Activated CD8-positive, alpha-beta memory T cell treated with anti-CD3 and anti-CD28 coated beads for 48 hours (primary cell): ENCODE data around the gene HEY2.
"Not testable (repeated sequence)": the region's sequence is repeated elsewhere in the genome, so short reads cannot be mapped to it uniquely, and the experiment has no call there.

Source experiments
- DNase-seq, 3 experiments: peaks; one replicate each; pipeline ENCODE4 v3.0.0-alpha.2; 2020; ENCODE audit warnings: low read depth in 2 of 3, low spot score in 2 of 3

Gene HEY2

GRCh38 chr6:125769147-125769783, 19.8 kb downstream of the HEY2 start:
- DNase-seq, result no peak

GRCh38 chr6:125773387-125774341, 24.2 kb downstream of the HEY2 start:
- no peak for DNase-seq

- not testable (repeated sequence) for DNase-seq
Observed at GRCh38 chr6:125776107-125776826, 26.8 kb downstream of the HEY2 start.

GRCh38 chr6:125779924-125780539, 30.6 kb downstream of the HEY2 start:
- DNase-seq, result peak; percentile 72 to 97 (median 90)

GRCh38 chr6:125780540-125781313, 31.3 kb downstream of the HEY2 start:
- DNase-seq, result peak in 2 of 3 experiments; percentile 28 to 32

GRCh38 chr6:125781314-125781868, 32.0 kb downstream of the HEY2 start:
- no peak for DNase-seq

GRCh38 chr6:125784365-125784764, 34.9 kb downstream of the HEY2 start:
- DNase-seq, result no peak

- no peak for DNase-seq
Observed at GRCh38 chr6:125787791-125788190, 38.4 kb downstream of the HEY2 start.

GRCh38 chr6:125789167-125789566, 39.7 kb downstream of the HEY2 start:
- DNase-seq, result no peak

- DNase-seq, result peak in 1 of 3 experiments; percentile 15
Observed at GRCh38 chr6:125789576-125790357, 40.3 kb downstream of the HEY2 start.

- peak; percentile 37 to 58 (median 49) for DNase-seq
Observed at GRCh38 chr6:125790358-125791150, 41.1 kb downstream of the HEY2 start, which contains the start of gene NCOA7. TSS of gene NCOA7 (plus strand) at chr6:125790960. CDS start at chr6:125815355, 24,395 bp downstream.

- no peak for DNase-seq
Observed at GRCh38 chr6:125791151-125791819, 41.9 kb downstream of the HEY2 start.

- DNase-seq, result no peak
Observed at GRCh38 chr6:125791820-125792165, 42.4 kb downstream of the HEY2 start.

- no peak for DNase-seq
Observed at GRCh38 chr6:125792172-125792571, 42.7 kb downstream of the HEY2 start.

- DNase-seq, result no peak
Observed at GRCh38 chr6:125792680-125793079, 43.2 kb downstream of the HEY2 start.

GRCh38 chr6:125793280-125793679, 43.8 kb downstream of the HEY2 start:
- DNase-seq, result no peak

- DNase-seq, result no peak
Observed at GRCh38 chr6:125793863-125794262, 44.4 kb downstream of the HEY2 start.
